BE2C (cell line): Measurements from ENCODE around the gene PWWP2A.

ENCODE experiments used
- DNase-seq: peaks from one replicate; pipeline ENCODE4 v3.0.0-alpha.2; 2020
- H3K27me3 ChIP-seq: fragments of 250-450 bp; sonication (Bioruptor Pico); 2 replicates; pipeline ENCODE4 v1.5.1; 2020; ENCODE audit warnings: mild to moderate bottlenecking
- H3K36me3 ChIP-seq: fragments of 250-450 bp; sonication (Bioruptor Pico); 2 replicates; pipeline ENCODE4 v1.5.1; 2020; ENCODE audit warnings: mild to moderate bottlenecking
- H3K4me1 ChIP-seq: fragments of 250-450 bp; sonication (Bioruptor Pico); 2 replicates; pipeline ENCODE4 v1.5.1; 2020
- H3K4me3 ChIP-seq: 2 replicates; pipeline ENCODE4 v1.5.1; 2011; ENCODE audit warnings: low read depth, low read length
- H3K9me3 ChIP-seq: fragments of 250-450 bp; sonication (Bioruptor Pico); 2 replicates; pipeline ENCODE4 v1.5.1; 2020
- TF ChIP-seq, protein P1 (sequence below): IDR thresholded peaks from 2 replicates; pipeline ENCODE4 v1.5.1; 2012; ENCODE audit warnings: mild to moderate bottlenecking, low read depth, low read length

The PWWP2A gene

DNA sequence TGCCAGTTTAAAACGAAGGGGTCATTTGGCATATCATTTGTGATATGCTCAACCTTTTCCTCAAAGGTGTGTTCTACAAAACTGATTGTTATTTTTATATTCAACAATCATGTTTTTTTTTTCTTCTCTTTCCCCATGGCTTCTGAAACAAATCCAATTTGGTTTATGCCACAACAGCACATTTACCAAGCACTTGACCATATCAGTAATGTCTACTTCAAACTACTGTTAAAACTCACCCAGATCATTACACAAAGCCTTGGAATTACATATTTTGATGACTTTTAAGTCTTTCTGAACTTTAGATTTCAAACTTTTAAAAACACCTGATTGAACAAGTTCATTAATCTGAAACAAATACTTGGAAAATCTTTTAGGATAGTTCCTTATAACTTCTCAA lies 29.2 kb downstream of the PWWP2A start:
- TF ChIP-seq, protein P1, sequence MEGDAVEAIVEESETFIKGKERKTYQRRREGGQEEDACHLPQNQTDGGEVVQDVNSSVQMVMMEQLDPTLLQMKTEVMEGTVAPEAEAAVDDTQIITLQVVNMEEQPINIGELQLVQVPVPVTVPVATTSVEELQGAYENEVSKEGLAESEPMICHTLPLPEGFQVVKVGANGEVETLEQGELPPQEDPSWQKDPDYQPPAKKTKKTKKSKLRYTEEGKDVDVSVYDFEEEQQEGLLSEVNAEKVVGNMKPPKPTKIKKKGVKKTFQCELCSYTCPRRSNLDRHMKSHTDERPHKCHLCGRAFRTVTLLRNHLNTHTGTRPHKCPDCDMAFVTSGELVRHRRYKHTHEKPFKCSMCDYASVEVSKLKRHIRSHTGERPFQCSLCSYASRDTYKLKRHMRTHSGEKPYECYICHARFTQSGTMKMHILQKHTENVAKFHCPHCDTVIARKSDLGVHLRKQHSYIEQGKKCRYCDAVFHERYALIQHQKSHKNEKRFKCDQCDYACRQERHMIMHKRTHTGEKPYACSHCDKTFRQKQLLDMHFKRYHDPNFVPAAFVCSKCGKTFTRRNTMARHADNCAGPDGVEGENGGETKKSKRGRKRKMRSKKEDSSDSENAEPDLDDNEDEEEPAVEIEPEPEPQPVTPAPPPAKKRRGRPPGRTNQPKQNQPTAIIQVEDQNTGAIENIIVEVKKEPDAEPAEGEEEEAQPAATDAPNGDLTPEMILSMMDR, result no peak
- Histone ChIP-seq H3K36me3 (peaks cover 31% of the 10 kb centered on the region), H3K9me3 (no peaks in the 10 kb centered on the region)

DNA sequence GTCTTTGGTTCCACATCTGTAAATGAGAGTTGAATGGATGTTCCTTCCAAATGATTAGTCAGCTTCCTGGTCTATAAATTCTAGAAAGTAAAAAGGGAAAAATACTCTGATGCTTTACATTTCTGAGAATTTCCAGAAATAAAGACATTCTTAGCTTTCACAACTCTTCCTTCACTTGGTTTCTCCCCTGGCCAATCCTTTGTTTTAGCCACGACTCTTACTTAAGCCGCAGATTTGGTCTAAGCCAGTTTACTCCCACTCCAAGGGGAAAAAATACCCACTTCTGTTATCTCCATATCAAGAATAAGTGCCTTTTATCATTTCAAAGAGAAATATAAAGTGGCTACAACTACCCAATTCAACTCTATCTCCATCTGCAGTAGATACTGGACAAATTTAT lies 29.7 kb downstream of the PWWP2A start:
- peaks cover 30% of the 10 kb centered on the region for H3K36me3 ChIP-seq
- DNase-seq, result no peak
- TF ChIP-seq, protein P1, result no peak
- no peak overlapping the region for H3K4me3 ChIP-seq
- H3K4me1 ChIP-seq, result no peaks in the 10 kb centered on the region
- H3K9me3 ChIP-seq, result no peaks in the 10 kb centered on the region
- no peaks in the 10 kb centered on the region for H3K27me3 ChIP-seq

More for the DNA sequence above, 29.2 kb downstream of the PWWP2A start:
- Histone ChIP-seq H3K4me1 (no peaks in the 10 kb centered on the region), H3K4me3 (no peak overlapping the region), H3K27me3 (no peaks in the 10 kb centered on the region)
- no peak for DNase-seq

DNA sequence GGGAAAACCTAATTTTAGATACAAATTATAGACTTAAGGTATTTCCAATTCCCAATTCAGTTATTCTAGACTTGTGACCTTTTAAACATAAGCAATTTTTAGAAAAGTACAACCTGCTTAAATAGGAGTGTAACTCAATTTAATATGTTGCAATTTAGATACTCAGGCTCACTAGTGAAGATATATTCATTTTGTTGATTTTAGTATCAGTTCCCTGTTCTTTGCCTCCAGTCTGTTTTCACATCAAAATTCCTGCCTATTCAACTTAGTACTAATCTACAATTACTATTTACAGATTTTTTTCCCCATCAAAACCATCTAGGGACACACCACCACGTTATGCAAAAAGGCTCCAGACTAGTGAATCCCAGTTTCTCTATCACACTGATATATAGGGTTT lies 30.4 kb downstream of the PWWP2A start:
- H3K27me3 ChIP-seq, result no peaks in the 10 kb centered on the region

DNA sequence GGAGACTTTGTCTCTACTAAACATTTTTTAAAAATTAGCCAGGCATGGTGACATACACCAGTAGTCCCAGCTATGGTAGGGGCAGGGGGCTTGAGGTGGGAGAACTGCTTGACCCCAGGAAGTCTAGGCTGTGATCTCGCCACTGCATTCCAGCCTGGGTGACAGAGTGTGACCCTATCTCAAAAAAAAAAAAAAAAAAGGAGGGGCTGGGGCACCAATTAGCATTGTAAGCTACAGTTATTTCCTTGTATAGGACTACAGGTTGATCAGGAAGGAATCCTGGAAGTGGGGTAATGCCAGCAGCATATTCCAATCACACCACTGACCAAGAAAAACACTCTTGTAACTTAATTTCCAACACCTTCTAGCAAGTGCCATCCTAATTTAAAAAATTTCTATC lies 32.1 kb downstream of the PWWP2A start:
- no peaks in the 10 kb centered on the region for H3K27me3 ChIP-seq
- no peaks in the 10 kb centered on the region for H3K9me3 ChIP-seq
- no peak for DNase-seq
- peaks cover 7% of the 10 kb centered on the region for H3K36me3 ChIP-seq
- no peak overlapping the region for H3K4me3 ChIP-seq
- TF ChIP-seq, protein P1, result no peak
- H3K4me1 ChIP-seq, result no peaks in the 10 kb centered on the region

More for the DNA sequence above, 30.4 kb downstream of the PWWP2A start:
- Histone ChIP-seq H3K4me1 (no peaks in the 10 kb centered on the region), H3K4me3 (no peak overlapping the region), H3K9me3 (no peaks in the 10 kb centered on the region), H3K36me3 (peaks cover 23% of the 10 kb centered on the region)
- DNase-seq, result no peak
- TF ChIP-seq, protein P1, result no peak

DNA sequence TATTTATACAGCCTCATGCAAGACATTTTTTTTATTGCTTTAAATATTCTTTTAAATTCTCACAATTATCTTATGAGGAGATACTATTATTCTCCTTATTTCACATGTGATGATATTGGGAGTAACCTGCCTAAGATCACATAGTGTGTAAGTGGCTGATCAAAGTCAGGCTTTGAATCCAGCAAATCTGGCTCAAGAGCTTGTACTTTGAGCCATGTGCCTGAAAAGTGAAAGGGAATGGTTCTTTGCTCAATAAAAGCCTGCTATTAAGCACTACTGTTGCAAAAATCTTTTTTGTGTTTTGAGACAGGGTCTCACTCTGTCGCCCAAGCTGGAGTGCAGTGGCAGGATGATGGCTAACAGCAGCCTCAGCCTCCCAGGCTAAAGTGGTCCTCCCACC lies 35.1 kb downstream of the PWWP2A start:
- no peak for DNase-seq
- TF ChIP-seq, protein P1, result no peak
- H3K4me3 ChIP-seq, result no peak overlapping the region
- no peaks in the 10 kb centered on the region for H3K36me3 ChIP-seq
- H3K9me3 ChIP-seq, result no peaks in the 10 kb centered on the region
- H3K4me1 ChIP-seq, result no peaks in the 10 kb centered on the region
- no peaks in the 10 kb centered on the region for H3K27me3 ChIP-seq

DNA sequence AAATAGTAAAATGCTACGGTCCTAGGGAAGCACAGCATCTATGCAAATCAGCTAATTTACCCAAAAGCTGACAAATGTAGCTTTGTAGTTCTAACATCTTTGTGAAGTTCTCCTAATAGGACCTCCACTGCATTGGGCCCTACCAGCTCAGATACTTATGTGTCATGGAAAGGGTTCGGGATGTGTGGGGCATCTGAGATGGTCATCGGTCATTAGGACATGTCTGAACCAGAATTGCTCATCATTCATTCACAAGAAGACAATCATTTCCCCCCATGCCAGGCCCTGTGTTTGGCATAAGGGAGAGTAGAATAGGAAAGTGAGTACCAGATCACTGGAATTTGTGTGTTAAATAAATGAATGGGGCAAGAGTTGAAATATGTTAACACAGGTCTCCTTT lies 35.7 kb downstream of the PWWP2A start:
- Histone ChIP-seq H3K36me3 (no peaks in the 10 kb centered on the region), H3K4me1 (no peaks in the 10 kb centered on the region), H3K27me3 (no peaks in the 10 kb centered on the region), H3K9me3 (no peaks in the 10 kb centered on the region), H3K4me3 (no peak overlapping the region)
- no peak for DNase-seq
- TF ChIP-seq, protein P1, result no peak
